HCT116 (cell line): ENCODE results near the gene AOPEP. TPM values are rescaled to one million over a fixed set of nuclear protein-coding genes. Genes with fewer than 3 reads are reported as not detected.

Experiments used
- ATAC-seq: fragments of 200-7000 bp; cut with Tn5 transposase; 2 replicates; pipeline ENCODE4 v1.9.1; 2020; ENCODE audit warnings: mild to moderate bottlenecking, moderate library complexity
- BruUV-seq: library from RNA; stranded (reverse); fragments of 400-500 nt; replicated peaks from 2 replicates; lab custom pipeline; 2021; lab: Mats Ljungman, UMichigan
- CTCF ChIA-PET: fragments of 300-600 bp; sonication (Branson Sonifier 250); formaldehyde crosslinking; loops from one replicate; lab custom pipeline; 2021; ENCODE audit warnings: antibody characterized with exemption; lab: Charles Lee
- POLR2A ChIA-PET: fragments of 300-600, 350-600 bp; sonication (Branson Sonifier 250); formaldehyde crosslinking; loops from one replicate; lab custom pipeline; 2021; ENCODE audit warnings: antibody characterized with exemption; lab: Charles Lee
- RAD21 ChIA-PET, 2 experiments: fragments of 300-600 bp; sonication (Branson Sonifier 250); formaldehyde crosslinking; loops; one replicate each; lab custom pipeline; 2023; ENCODE audit warnings: low total read pairs in 2 of 2; ENCODE audit not compliant: uncharacterized antibody in 2 of 2, unreplicated experiment in 2 of 2, low non-redundant PET in 1 of 2; lab: Charles Lee
- DNase-seq: peaks from one replicate; pipeline ENCODE4 v3.0.0-alpha.2; 2010; ENCODE audit warnings: low read depth, low spot score
- H2AFZ ChIP-seq: fragments of 200-600 bp; shearing (Covaris generic), sonication (generic); 2 replicates; pipeline ENCODE4 v1.6.1; 2017; ENCODE audit warnings: low read depth, mixed run types, mixed read lengths, antibody characterized with exemption, low read length; ENCODE audit not compliant: poor library complexity, severe bottlenecking
- H3K27ac ChIP-seq: 2 replicates; pipeline ENCODE4 v1.5.1; 2012; ENCODE audit warnings: low read depth, low read length
- H3K27me3 ChIP-seq: fragments of 200-600 bp; sonication (generic); 2 replicates; pipeline ENCODE4 v1.6.1; 2016; ENCODE audit warnings: mixed run types, low read length, mixed read lengths; ENCODE audit not compliant: insufficient read depth
- H3K36me3 ChIP-seq, 2 experiments: fragments of 200-500 bp in 1 of 2; fragments of 200-600 bp in 1 of 2; sonication (Bioruptor generic) in 1 of 2; sonication (generic) in 1 of 2; 2 replicates each; pipeline versions ENCODE4 v1.5.1 to v1.6.1; 2014 to 2016; ENCODE audit warnings: low read length in 2 of 2, inconsistent platforms in 1 of 2, mixed read lengths in 1 of 2, mixed run types in 1 of 2; ENCODE audit not compliant: insufficient read depth in 2 of 2, control insufficient read depth in 1 of 2
- H3K4me1 ChIP-seq, 2 experiments: fragments of 200-600 bp in 1 of 2; sonication (generic) in 1 of 2; 2 replicates each; pipeline versions ENCODE4 v1.5.1 to v1.6.1; 2012 to 2017; ENCODE audit warnings: low read length in 2 of 2, inconsistent platforms in 1 of 2, mild to moderate bottlenecking in 1 of 2, mixed read lengths in 1 of 2, mixed run types in 1 of 2, moderate library complexity in 1 of 2; ENCODE audit not compliant: insufficient read depth in 2 of 2, control insufficient read depth in 1 of 2
- H3K4me2 ChIP-seq: fragments of 200-600 bp; sonication (generic); 2 replicates; pipeline ENCODE4 v1.6.1; 2017; ENCODE audit warnings: mixed run types, low read length, mixed read lengths
- H3K4me3 ChIP-seq, 2 experiments: fragments of 200-600 bp in 1 of 2; sonication (generic) in 1 of 2; replicated peaks in 1 of 2; 2 replicates each; pipeline ENCODE4 v1.5.1; 2011 to 2016; ENCODE audit warnings: low read length in 2 of 2, control low read depth in 1 of 2, low read depth in 1 of 2, mild to moderate bottlenecking in 1 of 2, mixed read lengths in 1 of 2, mixed run types in 1 of 2
- H3K79me2 ChIP-seq: fragments of 200-600 bp; sonication (generic); 2 replicates; pipeline ENCODE4 v1.6.1; 2017; ENCODE audit warnings: mild to moderate bottlenecking, mixed run types, low read length, moderate library complexity, mixed read lengths; ENCODE audit not compliant: insufficient read depth
- H3K9ac ChIP-seq: fragments of 200-600 bp; sonication (generic); 2 replicates; pipeline ENCODE4 v1.6.1; 2016; ENCODE audit warnings: low read length, mixed read lengths
- H3K9me2 ChIP-seq: fragments of 200-600 bp; sonication (generic), shearing (Covaris generic); 2 replicates; pipeline ENCODE4 v1.6.1; 2017; ENCODE audit warnings: mixed run types, mild to moderate bottlenecking, moderate library complexity; ENCODE audit not compliant: insufficient read depth
- H3K9me3 ChIP-seq, 2 experiments: fragments of 200-500 bp in 1 of 2; fragments of 200-600 bp in 1 of 2; sonication (Bioruptor generic) in 1 of 2; sonication (generic) in 1 of 2; 2 replicates each; pipeline ENCODE4 v1.6.1; 2014 to 2017; ENCODE audit warnings: low read length in 2 of 2, mixed read lengths in 2 of 2, inconsistent platforms in 1 of 2, low read depth in 1 of 2, mild to moderate bottlenecking in 1 of 2, mixed run types in 1 of 2, moderate library complexity in 1 of 2; ENCODE audit not compliant: control insufficient read depth in 1 of 2, insufficient read depth in 1 of 2
- H4K20me1 ChIP-seq: fragments of 200-600 bp; sonication (generic), shearing (Covaris generic); 2 replicates; pipeline ENCODE4 v1.6.1; 2017; ENCODE audit warnings: mixed run types, mild to moderate bottlenecking, moderate library complexity; ENCODE audit not compliant: insufficient read depth
- ATF3 ChIP-seq: IDR thresholded peaks from 2 replicates; pipeline ENCODE4 v1.6.1; 2012
- ELF1 ChIP-seq: IDR thresholded peaks from 2 replicates; pipeline ENCODE4 v1.6.1; 2012; ENCODE audit warnings: low read depth, borderline replicate concordance
- EZH2 ChIP-seq: fragments of 200-600 bp; sonication (generic); IDR thresholded peaks from 2 replicates; pipeline ENCODE4 v1.6.1; 2017; ENCODE audit warnings: antibody characterized with exemption, mixed run types
- FOSL1 ChIP-seq: IDR thresholded peaks from 2 replicates; pipeline ENCODE4 v1.6.1; 2012; ENCODE audit warnings: low read depth
- POLR2AphosphoS5 ChIP-seq: IDR thresholded peaks from 2 replicates; pipeline ENCODE4 v1.6.1; 2011; ENCODE audit warnings: mild to moderate bottlenecking, low read depth, low read length, moderate library complexity
- RAD21 ChIP-seq: IDR thresholded peaks from 2 replicates; pipeline ENCODE4 v1.6.1; 2012; ENCODE audit warnings: low read depth, mild to moderate bottlenecking
- SP1 ChIP-seq: IDR thresholded peaks from 2 replicates; pipeline ENCODE4 v1.6.1; 2012; ENCODE audit warnings: low read depth
- TCF7L2 ChIP-seq: IDR thresholded peaks from 2 replicates; pipeline ENCODE4 v1.7.0; 2011; ENCODE audit warnings: borderline replicate concordance, inconsistent platforms; ENCODE audit not compliant: insufficient read depth, insufficient read length; ENCODE audit errors: extremely low read depth
- ZBTB33 ChIP-seq: IDR thresholded peaks from 2 replicates; pipeline ENCODE4 v1.6.1; 2011; ENCODE audit warnings: mild to moderate bottlenecking, low read length, moderate library complexity; ENCODE audit not compliant: insufficient replicate concordance; ENCODE audit errors: extremely low read depth
- ZNF274 ChIP-seq: fragments of 200-500 bp; sonication (Bioruptor generic); IDR thresholded peaks from 2 replicates; pipeline ENCODE4 v1.6.1; 2014; ENCODE audit warnings: mild to moderate bottlenecking, low read depth, low read length, inconsistent platforms
- intact Hi-C: fragments of 100-400 bp; cut with micrococcal nuclease; formaldehyde crosslinking; loops from 2 replicates; pipeline ENCODE4 v1.10.0; 2022
- total RNA-seq: library from RNA; stranded (reverse); gene quantifications from one replicate; pipeline ENCODE4 v1.2.1, GENCODE V29; 2021; ENCODE audit not compliant: unreplicated experiment
- TF ChIP-seq, protein P1 (sequence below): IDR thresholded peaks from 2 replicates; pipeline ENCODE4 v1.6.1; 2012

The AOPEP gene
- total RNA-seq, 1 experiment from 2014 or later = 15.1 TPM

DNA sequence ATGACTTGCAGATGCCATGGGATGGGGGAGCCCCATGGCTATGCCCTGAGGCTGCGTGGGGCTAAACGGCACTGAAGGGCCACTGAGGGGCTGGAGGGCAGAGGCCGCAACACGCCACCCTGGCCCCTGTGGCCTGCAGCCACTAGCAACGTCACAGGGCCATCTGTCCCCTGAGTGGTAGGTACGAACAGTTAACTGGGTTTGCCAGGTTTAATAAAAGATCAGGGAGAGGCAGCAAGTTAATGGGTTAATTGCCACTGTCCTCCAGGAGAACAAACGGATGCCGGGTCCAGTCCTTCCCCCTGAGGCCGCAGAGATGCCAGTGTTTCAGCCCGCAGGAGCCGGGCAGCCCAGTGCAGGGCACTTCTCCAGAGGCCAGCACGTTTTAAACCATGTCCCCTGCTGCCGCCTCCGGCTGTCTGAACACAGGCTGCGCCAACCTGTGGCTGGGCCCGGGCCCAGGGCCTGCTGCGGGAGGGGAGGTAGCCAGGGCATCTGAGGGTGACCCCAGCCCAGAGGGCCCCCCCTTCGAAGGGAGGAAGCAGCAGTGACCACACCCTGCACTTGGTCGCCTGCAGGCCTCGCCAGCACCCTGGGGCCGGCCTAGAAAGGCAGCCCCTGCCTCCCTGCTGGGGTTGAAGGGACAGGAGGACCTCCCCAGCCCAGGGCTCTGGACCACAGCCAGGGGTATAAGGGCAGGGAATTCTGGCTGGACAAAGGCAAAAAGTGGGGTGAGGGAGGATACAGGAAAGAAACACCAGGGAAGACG is 363.7 kb downstream of the AOPEP start:
- no peak overlapping the region for H3K27ac ChIP-seq

GRCh38 chr9:95090871-95091577 is 364.5 kb downstream of the AOPEP start:
- H3K4me1 ChIP-seq = peaks cover 13 to 34% of the 10 kb centered on the region in 2 experiments
- H3K9ac ChIP-seq = no peak overlapping the region
- no peak overlapping the region for H3K4me3 ChIP-seq
- ChIA-PET RAD21 (no interaction called here), POLR2A (no interaction called here), CTCF (no interaction called here)
- H3K36me3 ChIP-seq = peaks cover 0 to 2% of the 10 kb centered on the region in 2 experiments; a peak in 2 of 4 replicates
- ATAC-seq (no peak), DNase-seq (no peak)
- H3K4me2 ChIP-seq = no peak overlapping the region
- no TSS peak for BruUV-seq
- H4K20me1 ChIP-seq = no peaks in the 10 kb centered on the region
- no peaks in the 10 kb centered on the region for H3K27me3 ChIP-seq
- H3K9me2 ChIP-seq = no peaks in the 10 kb centered on the region
- no peaks in the 10 kb centered on the region for H3K79me2 ChIP-seq
- TF ChIP-seq RAD21 (no peak), ZNF274 (no peak), POLR2AphosphoS5 (no peak), ZBTB33 (no peak)
- no peaks in the 10 kb centered on the region for H3K9me3 ChIP-seq
- intact Hi-C loops = no loop called here
- no peak overlapping the region for H3K27ac ChIP-seq
- H2AFZ ChIP-seq = no peak overlapping the region

More for the DNA sequence above, 363.7 kb downstream of the AOPEP start:
- no peaks in the 10 kb centered on the region for H3K27me3 ChIP-seq
- peaks cover 0 to 4% of the 10 kb centered on the region in 2 experiments; a peak in 2 of 4 replicates for H3K36me3 ChIP-seq
- ChIA-PET POLR2A (no interaction called here), RAD21 (no interaction called here), CTCF (no interaction called here)
- intact Hi-C loops = no loop called here
- ATAC-seq = no peak
- BruUV-seq = no TSS peak
- H4K20me1 ChIP-seq = no peaks in the 10 kb centered on the region
- H2AFZ ChIP-seq = no peak overlapping the region
- no peaks in the 10 kb centered on the region for H3K79me2 ChIP-seq
- no peak overlapping the region for H3K4me2 ChIP-seq
- no peak for DNase-seq
- no peaks in the 10 kb centered on the region for H3K9me3 ChIP-seq
- H3K4me3 ChIP-seq = no peak overlapping the region
- H3K4me1 ChIP-seq = peaks cover 13 to 34% of the 10 kb centered on the region in 2 experiments
- H3K9me2 ChIP-seq = no peaks in the 10 kb centered on the region
- no peak for TF ChIP-seq ELF1
- no peak for TF ChIP-seq FOSL1
- no peak for TF ChIP-seq POLR2AphosphoS5
- TF ChIP-seq, protein P1, sequence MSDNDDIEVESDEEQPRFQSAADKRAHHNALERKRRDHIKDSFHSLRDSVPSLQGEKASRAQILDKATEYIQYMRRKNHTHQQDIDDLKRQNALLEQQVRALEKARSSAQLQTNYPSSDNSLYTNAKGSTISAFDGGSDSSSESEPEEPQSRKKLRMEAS = no peak
- no peak for TF ChIP-seq TCF7L2
- no peak for TF ChIP-seq EZH2
- TF ChIP-seq ATF3 = no peak
- no peak for TF ChIP-seq SP1
- H3K9ac ChIP-seq = no peak overlapping the region
